ENCODE data around the gene NUDC. TPM values are rescaled to one million over a fixed set of nuclear protein-coding genes. Genes with fewer than 3 reads are reported as not detected.
"Not testable (repeated sequence)": the region's sequence is repeated elsewhere in the genome, so short reads cannot be mapped to it uniquely, and the experiment has no call there.

The NUDC gene
- total RNA-seq, 2 donors from 2014 or later, result 31.3 to 33.2 TPM

DNA sequence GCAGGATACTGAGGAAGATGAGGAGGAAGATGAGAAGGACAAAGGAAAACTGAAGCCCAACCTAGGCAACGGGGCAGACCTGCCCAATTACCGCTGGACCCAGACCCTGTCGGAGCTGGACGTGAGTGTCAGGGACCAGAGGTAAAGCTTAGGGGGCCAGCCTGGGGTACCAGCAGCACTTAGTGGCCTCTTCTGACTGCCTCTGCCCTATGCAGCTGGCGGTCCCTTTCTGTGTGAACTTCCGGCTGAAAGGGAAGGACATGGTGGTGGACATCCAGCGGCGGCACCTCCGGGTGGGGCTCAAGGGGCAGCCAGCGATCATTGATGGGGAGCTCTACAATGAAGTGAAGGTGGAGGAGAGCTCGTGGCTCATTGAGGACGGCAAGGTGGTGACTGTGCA, 21.1 kb downstream of the NUDC start:
- H3K4me3 ChIP-seq, result no peak overlapping the region
- no peak for ATAC-seq
- intact Hi-C loops (cut with DNase I), result no loop called here
- no peaks in the 10 kb centered on the region for H3K9me3 ChIP-seq
- peaks cover 11 to 20% of the 10 kb centered on the region in 2 donors for H3K36me3 ChIP-seq (replicated peaks in 1 of 2; ENCODE audit: insufficient read depth in 1 of 2, low read depth in 2 of 2)
- WGBS, 2 donors, result 93 to 95% methylated on average over 11 to 12 of the region's 12 CpGs
- H3K4me1 ChIP-seq, result peaks cover 28% of the 10 kb centered on the region
- no peaks in the 10 kb centered on the region for H3K27me3 ChIP-seq
- no peak for DNase-seq
- TF ChIP-seq CTCF (IDR thresholded peaks at IDR 0.05) (no peak), POLR2A (IDR thresholded peaks at IDR 0.05) (no peak)
- no peak overlapping the region for H3K27ac ChIP-seq

- Histone ChIP-seq H3K36me3 (replicated peaks in 1 of 2; ENCODE audit: insufficient read depth in 1 of 2, low read depth in 2 of 2) (peaks cover 11 to 20% of the 10 kb centered on the region in 2 donors), H3K9me3 (no peaks in the 10 kb centered on the region), H3K4me3 (no peak overlapping the region), H3K27ac (peak overlapping the region in 3 of 4 donors; percentile 10 to 59 (median 52)), H3K27me3 (no peaks in the 10 kb centered on the region), H3K4me1 (peaks cover 18% of the 10 kb centered on the region)
- intact Hi-C loops (cut with DNase I), result no loop called here
- no peak for DNase-seq
- WGBS, 2 donors, result 19 to 30% methylated on average over 2 of the region's 2 CpGs
- no peak for ATAC-seq
- TF ChIP-seq POLR2A (IDR thresholded peaks at IDR 0.05) (no peak), CTCF (IDR thresholded peaks at IDR 0.05) (no peak)
Observed at GRCh38 chr1:26945138-26945537, 23.6 kb downstream of the NUDC start.

GRCh38 chr1:26945728-26946127, 24.2 kb downstream of the NUDC start:
- Histone ChIP-seq H3K27ac (peak overlapping the region; percentile 10 to 59 (median 42)), H3K4me1 (peaks cover 18% of the 10 kb centered on the region), H3K4me3 (no peak overlapping the region), H3K9me3 (no peaks in the 10 kb centered on the region), H3K36me3 (replicated peaks in 1 of 2; ENCODE audit: insufficient read depth in 1 of 2, low read depth in 2 of 2) (peaks cover 11 to 20% of the 10 kb centered on the region in 2 donors), H3K27me3 (no peaks in the 10 kb centered on the region)
- intact Hi-C loops (cut with DNase I), result no loop called here
- no peak for TF ChIP-seq POLR2A (IDR thresholded peaks at IDR 0.05)
- TF ChIP-seq CTCF (IDR thresholded peaks at IDR 0.05), result peak in 3 of 7 experiments; percentile 9 to 23 (median 17)
- 47 to 54% methylated on average over 7 to 8 of the region's 8 CpGs for WGBS, 2 donors
- ATAC-seq (peak; percentile 78), DNase-seq (peak; percentile 31 to 60 (median 54))

DNA sequence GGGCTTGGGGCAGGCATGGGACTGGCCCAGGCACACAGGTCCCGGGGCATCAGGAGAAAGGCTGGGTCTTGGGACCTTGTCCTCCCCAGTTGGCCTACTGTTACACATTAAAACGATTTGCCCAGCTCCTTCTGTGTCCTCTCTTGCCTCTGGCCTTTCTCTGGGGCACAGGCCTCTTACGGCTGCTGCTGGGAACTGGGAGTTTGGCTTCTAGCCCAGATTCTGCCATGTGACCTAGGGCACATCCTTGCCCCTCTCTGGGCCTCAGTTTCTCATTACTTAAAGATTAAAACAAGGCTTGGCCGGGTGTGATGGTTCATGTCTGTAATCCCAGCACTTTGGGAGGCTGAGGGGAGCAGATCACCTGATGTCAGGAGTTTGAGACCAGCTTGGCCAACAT, 24.7 kb downstream of the NUDC start:
- peak overlapping the region in 3 of 4 donors; percentile 10 to 59 (median 52) for H3K27ac ChIP-seq
- no peaks in the 10 kb centered on the region for H3K9me3 ChIP-seq
- DNase-seq (peak in 2 of 4 donors; percentile 38 to 44), ATAC-seq (no peak)
- H3K27me3 ChIP-seq, result no peaks in the 10 kb centered on the region
- H3K36me3 ChIP-seq (replicated peaks in 1 of 2; ENCODE audit: insufficient read depth in 1 of 2, low read depth in 2 of 2), result peaks cover 11 to 20% of the 10 kb centered on the region in 2 donors
- no peak overlapping the region for H3K4me3 ChIP-seq
- intact Hi-C loops (cut with DNase I), result no loop called here
- peaks cover 18% of the 10 kb centered on the region for H3K4me1 ChIP-seq
- TF ChIP-seq POLR2A (IDR thresholded peaks at IDR 0.05) (no peak), CTCF (IDR thresholded peaks at IDR 0.05) (no peak)
- WGBS, 2 donors, result 36 to 55% methylated on average over 2 to 4 of the region's 4 CpGs

DNA sequence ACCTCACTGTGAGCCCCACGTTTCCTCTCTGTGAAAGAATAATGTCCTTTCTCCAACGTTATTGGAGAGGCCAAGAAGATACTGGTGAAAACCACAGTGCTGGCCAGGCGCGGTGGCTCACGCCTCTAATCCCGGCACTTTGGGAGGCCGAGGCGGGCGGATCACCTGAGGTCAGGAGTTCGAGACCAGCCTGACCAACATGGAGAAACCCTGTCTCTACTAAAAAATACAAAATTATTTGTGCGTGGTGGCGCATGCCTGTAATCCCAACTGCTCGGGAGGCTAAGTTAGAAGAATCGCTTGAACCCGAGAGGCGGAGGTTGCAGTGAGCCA, 27.1 kb downstream of the NUDC start:
- H3K36me3 ChIP-seq (replicated peaks in 1 of 2; ENCODE audit: insufficient read depth in 1 of 2, low read depth in 2 of 2); H3K9me3 ChIP-seq; H3K4me3 ChIP-seq; DNase-seq; H3K27me3 ChIP-seq; ATAC-seq; intact Hi-C loops (cut with DNase I): not testable (repeated sequence)
- H3K27ac ChIP-seq, result peak overlapping the region in 1 of 4 donors; percentile 1
- H3K4me1 ChIP-seq, result peaks cover 18% of the 10 kb centered on the region
- WGBS, 2 donors, result 77 to 88% methylated on average over 5 to 15 of the region's 16 CpGs

Measured in body of pancreas (tissue), 4 donors.